HG03159 (cell line): Measurements from ENCODE around the gene TNPO1.

Experiments
- ATAC-seq: cut with Tn5 transposase; IDR thresholded peaks from one replicate; pipeline ENCODE4 v1.9.1; 2021; ENCODE audit warnings: mild to moderate bottlenecking, moderate library complexity; ENCODE audit not compliant: unreplicated experiment

The TNPO1 gene

DNA sequence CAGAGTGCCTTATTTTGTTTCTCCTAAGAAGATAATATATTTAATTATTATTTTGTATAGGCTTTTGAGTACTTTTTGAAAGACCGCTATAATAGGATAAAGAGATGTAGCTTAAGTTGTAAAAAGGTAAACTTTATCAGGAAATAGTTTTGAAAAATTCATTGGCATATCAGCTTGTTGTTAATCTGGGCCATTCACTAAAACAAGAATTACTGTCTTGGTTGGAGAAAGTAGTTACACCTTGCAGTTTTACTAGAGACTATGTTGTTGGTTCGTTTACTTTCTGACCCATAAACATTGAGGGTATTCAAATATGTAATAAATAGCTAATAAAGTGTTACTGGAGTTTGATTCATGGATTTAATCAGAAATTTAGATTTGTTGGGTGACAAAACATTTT lies 33.7 kb downstream of the TNPO1 start:
- no peak for ATAC-seq

GRCh38 chr5:72852356-72852755 lies 35.9 kb downstream of the TNPO1 start:
- ATAC-seq = no peak

DNA sequence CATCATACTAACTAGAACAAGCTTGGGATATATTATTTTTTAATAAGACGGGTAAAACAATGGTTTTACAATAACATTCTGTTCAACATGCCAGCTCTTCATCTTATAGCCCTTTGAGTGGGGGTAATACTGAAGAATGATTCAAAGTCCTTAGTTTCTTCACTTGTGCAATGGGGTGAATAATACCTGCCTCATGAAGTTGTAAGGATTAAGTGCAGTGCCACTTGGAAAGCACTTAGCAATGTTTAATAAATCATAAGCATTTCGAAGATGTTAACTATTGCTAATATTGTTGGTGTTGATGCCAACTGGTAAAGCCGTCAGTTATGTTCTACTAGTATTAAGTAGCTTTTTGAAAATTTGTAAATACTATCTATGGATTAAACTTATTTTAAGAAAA lies 38.0 kb downstream of the TNPO1 start:
- ATAC-seq = no peak

- ATAC-seq = no peak
Measured at GRCh38 chr5:72855821-72856220, 39.4 kb downstream of the TNPO1 start.

GRCh38 chr5:72857396-72857795 lies 40.9 kb downstream of the TNPO1 start:
- no peak for ATAC-seq

- ATAC-seq = no peak
Measured at GRCh38 chr5:72859127-72859526, 42.7 kb downstream of the TNPO1 start.

- ATAC-seq = no peak
Measured at GRCh38 chr5:72860499-72860898, 44.0 kb downstream of the TNPO1 start.

DNA sequence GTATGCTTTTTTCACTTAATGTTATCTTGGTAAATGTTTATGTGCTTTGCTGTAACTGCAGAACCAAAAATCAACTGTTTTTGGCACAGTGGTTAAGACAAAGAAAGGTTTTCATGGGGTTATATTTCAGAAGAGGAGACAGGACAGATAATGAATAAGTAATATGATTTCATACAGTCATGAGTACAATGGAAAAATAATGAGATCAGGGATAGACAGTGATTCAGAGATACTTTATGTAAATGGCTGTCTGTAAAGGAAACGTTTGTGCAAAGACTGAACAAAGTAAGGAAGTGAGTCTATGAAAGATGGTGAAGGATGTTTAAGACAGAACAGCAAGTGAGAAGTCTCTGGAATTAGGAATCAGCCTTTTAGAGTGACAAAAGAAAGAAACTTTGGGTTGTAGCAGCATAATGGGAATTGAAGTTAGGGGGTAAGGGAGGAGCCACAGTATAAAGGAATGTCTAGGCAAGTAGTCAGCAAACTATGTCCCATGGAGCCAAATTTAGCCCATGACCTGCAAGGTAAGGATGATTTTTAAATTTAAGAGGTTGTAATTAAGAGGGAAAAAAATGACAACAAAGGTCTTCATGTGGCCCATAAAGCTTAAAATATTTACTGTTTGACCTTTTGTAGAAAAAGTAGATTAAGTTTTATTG lies 55.0 kb downstream of the TNPO1 start:
- ATAC-seq = no peak

- ATAC-seq = no peak
Measured at GRCh38 chr5:72878854-72879253, 62.4 kb downstream of the TNPO1 start.

DNA sequence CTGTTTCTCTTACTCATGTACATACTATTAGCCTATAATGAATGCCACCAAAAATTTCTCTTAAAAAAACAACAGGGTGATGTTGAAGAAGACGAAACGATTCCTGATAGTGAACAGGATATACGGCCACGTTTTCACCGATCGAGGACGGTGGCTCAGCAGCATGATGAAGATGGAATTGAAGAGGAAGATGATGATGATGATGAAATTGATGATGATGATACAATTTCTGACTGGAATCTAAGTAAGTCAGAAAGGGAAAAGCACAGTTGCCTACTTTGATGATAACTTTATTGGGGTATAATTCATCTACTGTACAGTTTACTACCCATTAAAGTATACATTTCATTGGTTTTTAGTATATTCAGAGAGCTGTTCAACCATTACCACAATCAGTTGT lies 66.5 kb downstream of the TNPO1 start:
- no peak for ATAC-seq

DNA sequence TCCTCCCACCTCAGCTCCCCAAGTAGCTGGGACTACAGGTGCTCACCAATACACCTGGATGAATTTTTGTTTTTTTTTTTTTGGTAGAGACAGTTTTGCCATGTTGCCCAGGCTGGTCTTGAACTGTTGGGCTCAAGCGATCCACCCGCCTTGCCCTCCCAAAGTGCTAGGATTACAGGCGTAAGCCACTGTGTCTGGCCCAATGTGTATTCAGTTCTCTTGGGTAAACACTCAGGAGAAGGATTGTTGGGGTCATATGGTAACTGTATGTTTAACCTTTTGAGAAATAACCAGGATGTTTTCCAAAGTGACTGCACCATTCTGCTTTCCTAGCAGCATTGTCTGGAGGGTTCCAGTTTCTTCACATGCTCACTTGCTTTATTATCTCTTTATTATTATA lies 67.4 kb downstream of the TNPO1 start:
- ATAC-seq = no peak

GRCh38 chr5:72884892-72885291 lies 68.4 kb downstream of the TNPO1 start:
- no peak for ATAC-seq

GRCh38 chr5:72885824-72886223 lies 69.4 kb downstream of the TNPO1 start:
- ATAC-seq = no peak

DNA sequence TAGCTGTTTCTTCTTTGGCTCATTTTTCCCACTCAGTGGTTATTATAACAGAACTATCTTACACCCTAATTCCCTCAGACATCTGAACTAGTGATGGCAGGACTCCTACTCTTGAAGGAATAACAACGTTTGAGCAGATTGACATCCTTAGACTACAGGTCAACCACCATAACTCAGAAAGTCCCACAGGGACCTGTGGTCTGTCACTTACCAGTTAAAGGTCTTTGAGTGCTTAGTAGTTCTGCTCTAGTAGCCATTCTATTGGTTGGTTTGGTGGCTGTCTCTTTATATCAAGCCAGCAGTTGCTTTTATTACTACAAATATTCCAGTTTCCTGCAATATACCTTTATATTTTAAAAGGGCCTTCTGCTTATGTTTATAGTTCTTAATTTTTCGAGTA lies 72.1 kb downstream of the TNPO1 start:
- no peak for ATAC-seq

DNA sequence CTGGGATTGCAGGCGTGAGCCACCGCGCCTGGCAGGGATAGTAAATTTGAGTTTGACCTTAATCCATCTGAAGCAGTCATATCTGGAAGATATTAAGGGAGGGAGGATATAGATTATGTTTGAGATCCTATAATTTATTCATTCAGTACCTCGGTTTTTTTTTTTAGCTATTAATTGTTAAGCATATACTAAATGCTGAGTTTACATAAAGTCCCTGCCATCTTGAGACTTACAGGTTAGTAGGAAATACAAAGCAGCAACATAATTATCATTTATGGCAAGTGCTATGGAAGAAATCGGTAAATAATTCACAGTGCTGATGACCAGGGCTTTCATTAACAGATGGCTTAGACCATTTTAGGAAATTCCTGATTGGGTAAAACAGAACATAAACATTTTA lies 72.9 kb downstream of the TNPO1 start:
- ATAC-seq = no peak

- no peak for ATAC-seq
Measured at GRCh38 chr5:72892846-72893245, 76.4 kb downstream of the TNPO1 start.

- no peak for ATAC-seq
Measured at GRCh38 chr5:72895758-72896157, 79.3 kb downstream of the TNPO1 start.

DNA sequence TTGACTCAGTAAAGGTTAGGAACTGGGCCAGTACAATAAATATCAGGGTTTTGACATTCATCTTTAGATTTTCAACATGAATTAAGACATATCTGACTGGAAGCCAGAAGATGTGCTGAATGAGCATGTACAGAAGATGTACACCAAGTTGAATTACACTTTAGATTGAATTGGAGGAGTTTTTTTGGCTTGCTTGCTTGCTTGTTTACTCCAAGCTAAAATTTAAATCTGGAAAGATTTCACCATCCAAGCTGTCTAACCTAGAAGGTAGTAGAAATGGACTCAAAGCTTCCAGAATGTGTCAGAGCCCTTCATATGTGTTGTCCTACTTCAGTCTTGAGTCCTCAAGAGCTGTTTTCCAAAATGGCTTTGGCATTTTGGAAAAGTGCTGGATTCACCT lies 90.3 kb downstream of the TNPO1 start:
- no peak for ATAC-seq

GRCh38 chr5:72908664-72909063 lies 92.2 kb downstream of the TNPO1 start:
- ATAC-seq = no peak

GRCh38 chr5:72917371-72917776 lies 100.9 kb downstream of the TNPO1 start:
- no peak for ATAC-seq

GRCh38 chr5:72920690-72921502 lies 104.4 kb downstream of the TNPO1 start:
- ATAC-seq = no peak

GRCh38 chr5:72921886-72922285 lies 105.4 kb downstream of the TNPO1 start:
- ATAC-seq = no peak

DNA sequence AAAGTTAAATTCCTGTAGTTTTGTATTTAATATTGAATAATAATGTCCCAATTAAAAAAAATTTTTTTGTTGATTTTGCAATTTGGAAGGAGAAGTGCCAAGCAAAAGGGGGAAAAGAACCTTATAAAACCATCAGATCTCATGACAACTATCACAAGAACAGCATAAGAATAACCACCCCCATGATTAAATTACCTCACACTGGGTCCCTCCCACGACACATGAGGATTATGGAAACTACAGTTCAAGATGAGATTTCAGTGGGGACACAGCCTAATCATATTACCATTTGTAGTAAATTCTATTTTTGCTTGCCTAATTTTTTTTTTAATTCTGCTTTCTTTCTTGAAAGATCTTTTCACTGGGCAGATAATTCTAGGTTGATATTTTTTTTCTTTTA lies 106.0 kb downstream of the TNPO1 start:
- ATAC-seq = no peak
